ENCODE data around the gene USP3. TPM values are rescaled to one million over a fixed set of nuclear protein-coding genes. Genes with fewer than 3 reads are reported as not detected.

USP3 gene
- total RNA-seq, 3 donors from 2014 or later = 65.6 to 101 (median 67.3) TPM

DNA sequence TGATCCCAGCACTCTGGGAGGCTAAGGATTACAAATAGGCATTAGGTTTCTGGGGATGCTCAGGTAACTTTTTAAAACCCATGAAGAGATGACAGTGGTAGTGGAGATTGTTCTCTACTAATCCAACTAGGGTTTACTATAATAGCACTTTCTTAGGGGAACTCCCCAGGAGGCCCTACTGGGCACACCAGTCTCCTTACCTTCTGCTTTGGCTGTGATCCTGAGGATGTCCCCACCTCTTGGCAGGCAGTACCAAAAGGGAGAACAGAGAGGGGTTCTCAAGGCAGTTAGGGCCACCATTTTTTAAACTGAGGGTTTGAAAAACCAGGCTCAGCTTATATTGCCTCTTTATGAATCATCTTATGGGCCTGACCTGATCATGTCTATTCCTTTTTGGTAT lies 77.8 kb downstream of the USP3 start:
- Histone ChIP-seq H3K36me3 (ENCODE audit: low read depth) (no peaks in the 10 kb centered on the region), H3K9me3 (no peaks in the 10 kb centered on the region), H3K4me1 (ENCODE audit: low read depth) (no peaks in the 10 kb centered on the region), H3K4me3 (no peak overlapping the region)
- intact Hi-C loops (cut with DNase I, micrococcal nuclease) = no loop called here
- no peak for ATAC-seq
- DNase-seq = no peak
- TF ChIP-seq, protein P1, sequence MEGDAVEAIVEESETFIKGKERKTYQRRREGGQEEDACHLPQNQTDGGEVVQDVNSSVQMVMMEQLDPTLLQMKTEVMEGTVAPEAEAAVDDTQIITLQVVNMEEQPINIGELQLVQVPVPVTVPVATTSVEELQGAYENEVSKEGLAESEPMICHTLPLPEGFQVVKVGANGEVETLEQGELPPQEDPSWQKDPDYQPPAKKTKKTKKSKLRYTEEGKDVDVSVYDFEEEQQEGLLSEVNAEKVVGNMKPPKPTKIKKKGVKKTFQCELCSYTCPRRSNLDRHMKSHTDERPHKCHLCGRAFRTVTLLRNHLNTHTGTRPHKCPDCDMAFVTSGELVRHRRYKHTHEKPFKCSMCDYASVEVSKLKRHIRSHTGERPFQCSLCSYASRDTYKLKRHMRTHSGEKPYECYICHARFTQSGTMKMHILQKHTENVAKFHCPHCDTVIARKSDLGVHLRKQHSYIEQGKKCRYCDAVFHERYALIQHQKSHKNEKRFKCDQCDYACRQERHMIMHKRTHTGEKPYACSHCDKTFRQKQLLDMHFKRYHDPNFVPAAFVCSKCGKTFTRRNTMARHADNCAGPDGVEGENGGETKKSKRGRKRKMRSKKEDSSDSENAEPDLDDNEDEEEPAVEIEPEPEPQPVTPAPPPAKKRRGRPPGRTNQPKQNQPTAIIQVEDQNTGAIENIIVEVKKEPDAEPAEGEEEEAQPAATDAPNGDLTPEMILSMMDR (IDR thresholded peaks at IDR 0.05) = no peak

DNA sequence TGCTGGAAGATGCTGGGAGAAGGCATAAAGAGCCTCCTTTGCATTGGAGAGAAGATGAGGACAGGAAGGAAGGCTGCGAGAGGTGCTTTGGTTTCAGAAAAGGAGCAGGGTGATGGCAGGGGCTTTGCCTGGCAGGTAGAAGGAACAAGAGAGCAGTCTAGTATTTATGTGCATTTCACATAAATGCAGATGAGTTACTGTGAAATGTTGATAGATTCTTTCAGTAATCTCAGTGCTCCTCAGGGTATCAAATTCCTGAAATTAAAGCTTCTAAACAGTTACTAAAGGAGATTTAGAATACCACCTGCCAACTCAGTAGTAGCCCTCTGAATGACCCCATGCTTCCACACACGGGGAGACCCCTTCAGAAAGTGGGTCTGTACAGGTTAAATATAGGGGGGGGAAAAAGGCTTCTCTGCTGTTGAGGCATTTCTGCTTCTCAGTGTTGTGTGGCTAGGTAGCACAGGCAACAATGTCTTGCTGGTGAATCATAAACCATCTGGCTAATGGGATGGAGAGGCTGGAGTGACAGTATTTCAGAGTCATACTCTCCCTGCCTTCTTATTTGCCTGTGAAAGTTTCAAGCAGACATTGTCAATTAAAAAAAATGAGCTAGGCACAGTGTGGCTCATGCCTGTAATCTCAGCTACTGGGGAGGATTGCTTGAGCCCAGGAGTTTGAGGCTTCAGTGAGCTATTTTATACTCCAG lies 78.5 kb downstream of the USP3 start:
- no peaks in the 10 kb centered on the region for H3K36me3 ChIP-seq (ENCODE audit: low read depth)
- ATAC-seq (no peak), DNase-seq (no peak)
- intact Hi-C loops (cut with DNase I, micrococcal nuclease) = no loop called here
- H3K4me3 ChIP-seq = no peak overlapping the region
- H3K4me1 ChIP-seq (ENCODE audit: low read depth) = no peaks in the 10 kb centered on the region
- no peaks in the 10 kb centered on the region for H3K9me3 ChIP-seq
- TF ChIP-seq, protein P1 (IDR thresholded peaks at IDR 0.05) = no peak

DNA sequence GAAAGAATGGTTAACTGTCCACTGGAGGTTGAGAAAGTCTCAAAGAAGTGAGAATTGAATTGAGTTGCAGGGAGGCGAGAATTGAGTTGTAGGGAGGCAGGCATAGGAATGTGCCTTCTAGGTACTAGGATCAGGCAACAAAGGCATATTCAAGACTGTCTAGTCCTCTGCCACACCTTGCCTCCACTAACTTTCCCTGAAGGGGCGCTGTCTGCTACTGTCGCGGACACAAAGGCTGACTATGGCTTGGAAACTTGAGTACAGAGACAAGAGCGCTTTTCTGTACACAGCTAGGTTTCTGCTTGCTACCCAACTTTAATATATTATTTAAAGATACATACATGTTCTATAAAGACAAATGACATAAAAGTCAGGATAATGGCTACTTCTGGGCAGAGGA lies 82.4 kb downstream of the USP3 start:
- H3K36me3 ChIP-seq (ENCODE audit: low read depth) = peaks cover 7% of the 10 kb centered on the region
- no peak overlapping the region for H3K4me3 ChIP-seq
- no peaks in the 10 kb centered on the region for H3K9me3 ChIP-seq
- no peaks in the 10 kb centered on the region for H3K4me1 ChIP-seq (ENCODE audit: low read depth)
- TF ChIP-seq, protein P1 (IDR thresholded peaks at IDR 0.05) = no peak
- DNase-seq (no peak), ATAC-seq (no peak)
- intact Hi-C loops (cut with DNase I, micrococcal nuclease) = no loop called here

DNA sequence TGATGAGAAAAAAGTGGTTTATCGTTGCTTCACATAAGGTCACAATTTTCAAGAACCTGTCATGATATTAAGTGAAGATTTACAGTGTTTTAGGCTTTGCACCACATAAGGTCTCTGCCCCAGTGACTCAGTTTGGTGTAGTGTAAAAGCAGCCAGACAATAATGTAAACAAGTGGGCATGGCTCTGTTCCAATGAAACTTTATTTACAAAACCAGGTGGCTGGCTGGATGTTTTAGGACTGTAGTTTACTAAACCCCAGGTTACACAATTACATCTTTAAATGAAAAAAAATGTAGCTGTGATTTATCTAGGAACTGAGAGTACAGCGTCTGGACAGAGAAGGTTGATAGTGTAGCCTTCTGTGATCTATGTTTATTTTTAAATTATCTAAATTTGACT lies 83.1 kb downstream of the USP3 start:
- H3K9me3 ChIP-seq = no peaks in the 10 kb centered on the region
- H3K4me3 ChIP-seq = no peak overlapping the region
- TF ChIP-seq, protein P1 (IDR thresholded peaks at IDR 0.05) = no peak
- DNase-seq (no peak), ATAC-seq (no peak)
- peaks cover 7% of the 10 kb centered on the region for H3K36me3 ChIP-seq (ENCODE audit: low read depth)
- no peaks in the 10 kb centered on the region for H3K4me1 ChIP-seq (ENCODE audit: low read depth)
- intact Hi-C loops (cut with DNase I, micrococcal nuclease) = no loop called here

DNA sequence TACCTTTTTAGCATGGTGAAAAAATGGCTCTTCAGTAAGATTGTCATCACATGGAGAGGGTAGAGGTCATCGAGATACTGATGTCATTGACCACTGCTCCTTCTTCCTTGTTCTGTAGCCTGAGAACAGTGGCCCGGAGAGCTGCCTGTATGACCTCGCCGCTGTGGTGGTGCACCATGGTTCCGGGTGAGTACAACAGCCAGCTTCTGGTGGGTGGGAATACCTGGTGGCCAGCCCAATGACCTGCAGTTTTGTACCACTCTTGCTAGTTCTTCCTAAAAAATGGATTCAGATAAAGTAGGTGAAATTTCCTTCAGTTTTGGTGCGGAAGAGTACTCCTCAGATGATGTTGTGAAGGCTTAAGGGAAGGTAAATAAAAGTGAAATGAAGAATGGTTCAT lies 84.4 kb downstream of the USP3 start:
- ATAC-seq (no peak), DNase-seq (no peak)
- intact Hi-C loops (cut with DNase I, micrococcal nuclease) = no loop called here
- H3K4me1 ChIP-seq (ENCODE audit: low read depth) = no peaks in the 10 kb centered on the region
- H3K36me3 ChIP-seq (ENCODE audit: low read depth) = peaks cover 7% of the 10 kb centered on the region
- H3K9me3 ChIP-seq = no peaks in the 10 kb centered on the region
- no peak overlapping the region for H3K4me3 ChIP-seq
- TF ChIP-seq, protein P1 (IDR thresholded peaks at IDR 0.05) = no peak

Measured in mucosa of descending colon (tissue), 3 donors.